ENCODE results near the gene COL11A1.

DNA sequence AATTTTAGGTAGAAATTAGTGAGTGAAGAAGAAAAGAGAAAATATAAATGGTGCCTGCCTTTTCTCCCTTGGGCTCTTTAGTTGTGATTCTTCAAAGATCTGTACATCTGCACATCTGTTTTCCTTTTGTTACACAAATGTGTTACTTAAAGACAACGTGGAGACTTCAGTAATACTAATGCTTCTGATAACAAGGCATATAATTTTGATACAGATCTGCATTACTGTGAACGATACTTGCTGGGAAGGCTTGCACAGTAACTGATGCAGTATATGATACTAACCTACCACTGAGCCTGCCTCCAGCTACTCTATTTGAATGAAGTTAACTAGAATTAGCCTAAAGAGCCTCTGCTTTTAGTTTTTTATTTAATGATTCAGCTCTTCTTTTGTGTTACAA is 244.6 kb downstream of the COL11A1 start:
- TF ChIP-seq CTCF (conservative IDR thresholded peaks at IDR 0.05; ENCODE audit: low read depth in 2 of 2) (no peak), ZNF114 (CRISPR knock-in tag; IDR thresholded peaks at IDR 0.05) (no peak), NANOG (IDR thresholded peaks at IDR 0.05; ENCODE audit: borderline replicate concordance) (no peak), CREB1 (CRISPR knock-in tag; IDR thresholded peaks at IDR 0.05; ENCODE audit: low read depth) (no peak), STAT1 (IDR thresholded peaks at IDR 0.05; ENCODE audit: unreplicated experiment) (no peak), POLR2AphosphoS5 (IDR thresholded peaks at IDR 0.05; ENCODE audit: low read depth) (no peak), EZH2 (IDR thresholded peaks at IDR 0.05; ENCODE audit: low read depth, unreplicated experiment) (no peak), EZH2phosphoT487 (IDR thresholded peaks at IDR 0.05; ENCODE audit: unreplicated experiment) (no peak)
- TF ChIP-seq, protein P1, sequence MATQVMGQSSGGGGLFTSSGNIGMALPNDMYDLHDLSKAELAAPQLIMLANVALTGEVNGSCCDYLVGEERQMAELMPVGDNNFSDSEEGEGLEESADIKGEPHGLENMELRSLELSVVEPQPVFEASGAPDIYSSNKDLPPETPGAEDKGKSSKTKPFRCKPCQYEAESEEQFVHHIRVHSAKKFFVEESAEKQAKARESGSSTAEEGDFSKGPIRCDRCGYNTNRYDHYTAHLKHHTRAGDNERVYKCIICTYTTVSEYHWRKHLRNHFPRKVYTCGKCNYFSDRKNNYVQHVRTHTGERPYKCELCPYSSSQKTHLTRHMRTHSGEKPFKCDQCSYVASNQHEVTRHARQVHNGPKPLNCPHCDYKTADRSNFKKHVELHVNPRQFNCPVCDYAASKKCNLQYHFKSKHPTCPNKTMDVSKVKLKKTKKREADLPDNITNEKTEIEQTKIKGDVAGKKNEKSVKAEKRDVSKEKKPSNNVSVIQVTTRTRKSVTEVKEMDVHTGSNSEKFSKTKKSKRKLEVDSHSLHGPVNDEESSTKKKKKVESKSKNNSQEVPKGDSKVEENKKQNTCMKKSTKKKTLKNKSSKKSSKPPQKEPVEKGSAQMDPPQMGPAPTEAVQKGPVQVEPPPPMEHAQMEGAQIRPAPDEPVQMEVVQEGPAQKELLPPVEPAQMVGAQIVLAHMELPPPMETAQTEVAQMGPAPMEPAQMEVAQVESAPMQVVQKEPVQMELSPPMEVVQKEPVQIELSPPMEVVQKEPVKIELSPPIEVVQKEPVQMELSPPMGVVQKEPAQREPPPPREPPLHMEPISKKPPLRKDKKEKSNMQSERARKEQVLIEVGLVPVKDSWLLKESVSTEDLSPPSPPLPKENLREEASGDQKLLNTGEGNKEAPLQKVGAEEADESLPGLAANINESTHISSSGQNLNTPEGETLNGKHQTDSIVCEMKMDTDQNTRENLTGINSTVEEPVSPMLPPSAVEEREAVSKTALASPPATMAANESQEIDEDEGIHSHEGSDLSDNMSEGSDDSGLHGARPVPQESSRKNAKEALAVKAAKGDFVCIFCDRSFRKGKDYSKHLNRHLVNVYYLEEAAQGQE (IDR thresholded peaks at IDR 0.05; ENCODE audit: unreplicated experiment): no peak

Measured in GM23338 (cell line).